ENCODE results near the gene TYW3.

DNA sequence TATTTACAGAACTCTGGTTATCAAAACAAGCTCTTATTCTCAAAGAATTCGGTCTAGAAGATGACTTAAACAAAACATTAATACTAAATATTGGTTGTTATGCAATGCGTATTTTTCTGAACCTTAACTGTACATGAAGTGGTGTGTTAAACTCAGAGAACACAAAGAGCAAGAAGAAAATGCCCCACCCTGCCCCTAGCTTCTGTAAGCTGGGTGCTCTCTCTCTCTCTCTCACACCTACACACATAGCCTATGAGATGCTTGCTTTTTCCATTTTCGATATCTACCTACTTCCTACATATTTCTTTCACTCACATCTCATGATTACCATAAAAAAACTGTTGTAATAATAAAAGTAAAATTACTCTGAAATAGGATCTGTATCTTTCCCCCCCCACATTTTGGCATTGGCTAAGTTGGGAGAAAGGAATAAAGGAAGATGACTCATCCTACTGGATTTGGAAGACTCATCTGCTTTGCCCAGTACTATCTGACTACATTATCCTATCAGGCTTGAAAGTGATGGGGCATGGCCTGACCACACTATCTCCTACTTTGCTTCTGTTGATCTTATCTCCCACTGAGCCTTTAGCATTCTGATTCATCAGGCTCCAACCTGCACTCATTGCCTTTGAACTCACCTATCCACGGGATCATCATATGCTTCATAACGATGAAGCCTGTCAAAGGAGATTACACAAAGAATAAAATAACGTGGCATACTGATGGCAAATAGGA lies 3.0 kb upstream of the TYW3 start:
- TF ChIP-seq FOXM1 (IDR thresholded peaks at IDR 0.05; ENCODE audit: borderline replicate concordance, low read depth) (no peak), TAF1 (IDR thresholded peaks at IDR 0.05; ENCODE audit: low read depth) (no peak), EGR1 (IDR thresholded peaks at IDR 0.05) (no peak), RAD21 (IDR thresholded peaks at IDR 0.05; ENCODE audit: low read depth) (no peak), EP300 (IDR thresholded peaks at IDR 0.05; ENCODE audit: borderline replicate concordance) (no peak), TCF12 (IDR thresholded peaks at IDR 0.05; ENCODE audit: low read depth) (no peak), YY1 (IDR thresholded peaks at IDR 0.05; ENCODE audit: low read depth) (no peak), USF1 (IDR thresholded peaks at IDR 0.05) (no peak), CEBPB (IDR thresholded peaks at IDR 0.05) (no peak), CREB1 (IDR thresholded peaks at IDR 0.05; ENCODE audit: low read depth) (no peak), NFIC (IDR thresholded peaks at IDR 0.05) (no peak)
- TF ChIP-seq, protein P1, sequence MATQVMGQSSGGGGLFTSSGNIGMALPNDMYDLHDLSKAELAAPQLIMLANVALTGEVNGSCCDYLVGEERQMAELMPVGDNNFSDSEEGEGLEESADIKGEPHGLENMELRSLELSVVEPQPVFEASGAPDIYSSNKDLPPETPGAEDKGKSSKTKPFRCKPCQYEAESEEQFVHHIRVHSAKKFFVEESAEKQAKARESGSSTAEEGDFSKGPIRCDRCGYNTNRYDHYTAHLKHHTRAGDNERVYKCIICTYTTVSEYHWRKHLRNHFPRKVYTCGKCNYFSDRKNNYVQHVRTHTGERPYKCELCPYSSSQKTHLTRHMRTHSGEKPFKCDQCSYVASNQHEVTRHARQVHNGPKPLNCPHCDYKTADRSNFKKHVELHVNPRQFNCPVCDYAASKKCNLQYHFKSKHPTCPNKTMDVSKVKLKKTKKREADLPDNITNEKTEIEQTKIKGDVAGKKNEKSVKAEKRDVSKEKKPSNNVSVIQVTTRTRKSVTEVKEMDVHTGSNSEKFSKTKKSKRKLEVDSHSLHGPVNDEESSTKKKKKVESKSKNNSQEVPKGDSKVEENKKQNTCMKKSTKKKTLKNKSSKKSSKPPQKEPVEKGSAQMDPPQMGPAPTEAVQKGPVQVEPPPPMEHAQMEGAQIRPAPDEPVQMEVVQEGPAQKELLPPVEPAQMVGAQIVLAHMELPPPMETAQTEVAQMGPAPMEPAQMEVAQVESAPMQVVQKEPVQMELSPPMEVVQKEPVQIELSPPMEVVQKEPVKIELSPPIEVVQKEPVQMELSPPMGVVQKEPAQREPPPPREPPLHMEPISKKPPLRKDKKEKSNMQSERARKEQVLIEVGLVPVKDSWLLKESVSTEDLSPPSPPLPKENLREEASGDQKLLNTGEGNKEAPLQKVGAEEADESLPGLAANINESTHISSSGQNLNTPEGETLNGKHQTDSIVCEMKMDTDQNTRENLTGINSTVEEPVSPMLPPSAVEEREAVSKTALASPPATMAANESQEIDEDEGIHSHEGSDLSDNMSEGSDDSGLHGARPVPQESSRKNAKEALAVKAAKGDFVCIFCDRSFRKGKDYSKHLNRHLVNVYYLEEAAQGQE (IDR thresholded peaks at IDR 0.05; ENCODE audit: low read depth), result no peak
- TF ChIP-seq, protein P2, sequence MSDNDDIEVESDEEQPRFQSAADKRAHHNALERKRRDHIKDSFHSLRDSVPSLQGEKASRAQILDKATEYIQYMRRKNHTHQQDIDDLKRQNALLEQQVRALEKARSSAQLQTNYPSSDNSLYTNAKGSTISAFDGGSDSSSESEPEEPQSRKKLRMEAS (IDR thresholded peaks at IDR 0.05), result no peak

Measured in Ishikawa (cell line).